GM18870 (cell line): Measurements from ENCODE around the gene CCNC.

Experiments used
- ATAC-seq: cut with Tn5 transposase; IDR thresholded peaks from one replicate; pipeline ENCODE4 v1.9.1; 2021; ENCODE audit warnings: moderate library complexity; ENCODE audit not compliant: unreplicated experiment

The CCNC gene

DNA sequence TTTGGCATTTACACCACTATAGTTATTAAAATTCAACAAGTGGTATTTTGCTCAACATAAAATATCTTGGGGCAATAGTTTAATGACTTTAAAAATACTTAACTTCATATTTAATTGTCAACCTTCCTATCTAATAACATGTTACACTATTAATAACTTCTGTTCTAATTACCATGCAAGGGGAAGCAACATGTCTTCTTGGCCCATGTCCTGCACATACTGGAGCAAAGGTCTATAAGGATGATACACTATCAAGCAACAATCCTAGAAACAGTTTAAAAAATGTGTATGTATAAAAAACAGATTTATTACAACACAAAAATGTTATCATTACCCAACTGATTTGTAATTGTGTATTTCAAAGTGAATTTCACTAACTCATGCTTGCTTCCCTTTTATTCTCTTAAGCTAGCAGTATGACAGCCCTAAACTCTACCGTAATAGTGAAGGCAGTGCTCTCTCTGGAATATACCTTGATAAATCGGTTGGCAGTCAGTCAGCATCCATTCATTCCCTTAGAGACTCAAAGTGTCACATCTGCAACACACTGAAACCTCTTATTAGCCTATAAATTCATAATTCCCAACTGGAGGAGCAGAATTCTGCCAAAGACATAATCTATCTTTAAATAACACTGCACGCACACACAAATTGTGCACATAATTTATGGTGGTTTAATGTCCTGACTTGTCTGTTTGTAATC, 18.3 kb downstream of the CCNC start:
- ATAC-seq, result no peak

DNA sequence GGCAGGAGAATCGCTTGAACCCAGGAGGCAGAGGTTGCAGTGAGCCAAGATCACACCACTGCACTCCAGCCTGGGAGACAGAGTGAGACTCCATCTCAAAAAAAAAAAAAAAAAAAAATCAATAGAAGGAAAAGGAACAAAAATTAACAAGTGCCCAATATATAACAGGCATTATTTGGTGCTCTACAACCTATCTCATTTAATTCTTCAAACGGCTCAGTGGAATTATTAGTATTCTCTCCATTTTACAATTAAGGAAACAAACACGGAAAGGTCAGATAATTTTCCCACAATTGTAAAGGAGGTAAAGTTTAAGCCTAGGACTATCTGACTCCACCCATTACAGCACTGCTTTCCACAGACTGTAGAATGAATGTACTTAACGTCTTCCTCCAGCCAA, 19.8 kb downstream of the CCNC start:
- ATAC-seq, result no peak

DNA sequence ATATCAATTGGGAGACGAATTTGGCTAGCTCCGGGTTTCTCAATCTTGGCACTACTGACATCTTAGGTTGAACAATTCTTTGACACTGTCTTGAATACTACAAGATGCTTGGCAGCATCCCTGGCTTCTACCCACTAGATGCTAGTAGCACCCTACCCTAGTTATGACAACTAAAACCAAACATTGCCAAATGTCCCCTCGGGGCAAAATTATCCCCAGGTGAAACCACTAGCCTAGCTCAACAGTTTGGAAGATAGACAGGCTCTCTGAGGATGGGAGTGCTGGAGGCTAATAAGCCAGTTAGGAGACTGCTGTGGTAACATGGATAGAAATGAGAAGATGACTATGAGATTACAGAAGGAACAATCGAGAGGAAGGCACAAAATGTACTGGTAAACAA, 20.9 kb downstream of the CCNC start:
- no peak for ATAC-seq

DNA sequence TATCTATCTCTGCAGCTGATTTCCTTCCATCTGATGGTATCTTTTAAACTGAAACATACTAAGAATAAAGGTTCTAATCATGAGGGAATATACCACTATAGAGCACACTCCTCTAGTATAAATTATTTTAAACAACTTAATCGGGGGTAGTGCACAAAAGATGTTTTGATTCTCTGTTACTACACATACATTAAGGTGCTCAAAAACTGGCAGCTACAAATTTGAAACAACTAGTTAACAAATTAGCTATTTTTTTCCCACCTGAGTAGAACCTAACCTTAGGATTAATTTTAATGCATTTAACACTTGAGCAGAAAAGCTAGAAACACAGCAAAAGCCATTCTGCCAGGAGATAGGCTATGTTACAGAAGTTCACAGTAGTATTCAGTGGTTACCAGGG, 23.0 kb downstream of the CCNC start:
- no peak for ATAC-seq

DNA sequence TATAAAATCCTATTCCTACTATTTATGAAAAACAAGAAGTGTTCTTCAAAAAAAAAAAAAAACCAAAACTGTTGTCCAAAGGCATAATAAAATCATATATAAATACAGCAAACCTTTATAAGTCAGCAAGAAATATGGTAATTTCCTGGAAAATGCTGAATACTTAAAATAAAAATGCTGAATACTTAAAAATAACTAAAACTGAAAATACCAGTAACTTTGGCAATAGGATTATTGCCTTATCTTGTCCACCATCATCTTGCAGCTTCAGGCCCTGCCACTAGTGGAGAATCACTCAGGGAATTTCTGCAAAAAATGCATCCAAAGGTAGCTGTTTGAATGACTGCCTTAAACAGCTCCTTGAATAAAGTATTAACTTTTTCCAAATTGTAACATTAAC, 24.5 kb downstream of the CCNC start:
- no peak for ATAC-seq

DNA sequence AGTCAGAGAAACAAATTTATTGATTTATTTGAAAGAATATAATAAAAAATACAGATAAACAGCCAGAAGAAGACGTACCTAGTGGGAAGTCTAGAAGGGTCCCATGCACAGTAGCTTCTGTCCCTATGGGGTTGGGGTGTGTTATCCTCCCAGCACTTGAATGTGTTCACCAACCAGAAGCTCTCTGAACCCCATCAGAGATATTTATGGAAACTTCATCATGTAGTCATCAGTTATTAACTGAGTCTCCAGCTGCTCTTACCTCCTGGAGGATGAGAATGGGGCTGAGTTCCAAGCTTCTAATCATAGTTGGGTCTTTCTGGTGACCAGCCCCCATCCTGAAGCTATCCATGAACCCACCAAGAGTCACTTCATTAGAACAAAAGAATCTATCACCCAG, 37.8 kb downstream of the CCNC start:
- ATAC-seq, result no peak

DNA sequence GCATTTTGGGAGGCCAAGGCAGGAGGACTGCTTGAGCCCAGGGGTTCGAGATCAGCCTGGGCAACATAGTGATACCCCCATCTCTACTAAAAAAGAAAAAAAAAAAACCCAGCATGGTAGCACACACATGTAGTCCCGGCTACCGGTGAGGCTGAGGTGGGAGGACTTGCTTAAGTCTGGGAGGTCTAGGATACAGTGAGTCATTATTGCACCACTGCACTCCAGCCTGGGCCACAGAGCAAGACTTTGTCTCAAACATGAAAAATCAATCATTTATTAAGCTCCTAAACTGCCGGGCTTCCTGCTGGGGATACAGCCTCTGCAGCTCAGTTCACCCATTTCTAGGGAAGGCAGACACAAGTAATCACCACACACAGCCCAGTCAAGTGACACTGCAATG, 45.9 kb downstream of the CCNC start:
- ATAC-seq, result no peak

DNA sequence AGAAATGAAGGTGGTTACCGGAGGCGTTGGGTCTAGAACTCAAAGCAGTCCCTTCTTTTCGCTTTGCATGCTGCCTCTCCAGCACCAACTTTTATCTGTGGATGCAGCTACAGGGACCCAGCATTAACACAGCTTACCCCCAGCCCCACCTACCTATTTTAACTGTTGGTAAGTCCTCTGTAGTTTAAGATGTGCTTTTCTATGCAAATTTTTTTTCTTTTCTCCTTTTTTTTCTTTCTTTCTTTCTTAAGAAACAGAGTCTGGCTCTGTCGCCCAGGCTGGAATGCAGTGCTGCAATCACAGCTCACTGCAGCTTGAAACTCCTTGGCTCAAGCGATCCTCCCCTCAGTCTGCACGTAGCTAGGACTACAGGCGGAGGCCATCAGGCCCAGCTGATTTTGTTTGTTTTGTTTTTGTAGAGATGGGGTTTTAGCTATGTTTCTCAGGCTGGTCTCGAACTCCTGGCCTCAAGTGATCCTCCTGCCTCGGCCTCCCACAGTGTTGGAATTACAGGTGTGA, 46.8 kb downstream of the CCNC start:
- peak; percentile 22 for ATAC-seq

DNA sequence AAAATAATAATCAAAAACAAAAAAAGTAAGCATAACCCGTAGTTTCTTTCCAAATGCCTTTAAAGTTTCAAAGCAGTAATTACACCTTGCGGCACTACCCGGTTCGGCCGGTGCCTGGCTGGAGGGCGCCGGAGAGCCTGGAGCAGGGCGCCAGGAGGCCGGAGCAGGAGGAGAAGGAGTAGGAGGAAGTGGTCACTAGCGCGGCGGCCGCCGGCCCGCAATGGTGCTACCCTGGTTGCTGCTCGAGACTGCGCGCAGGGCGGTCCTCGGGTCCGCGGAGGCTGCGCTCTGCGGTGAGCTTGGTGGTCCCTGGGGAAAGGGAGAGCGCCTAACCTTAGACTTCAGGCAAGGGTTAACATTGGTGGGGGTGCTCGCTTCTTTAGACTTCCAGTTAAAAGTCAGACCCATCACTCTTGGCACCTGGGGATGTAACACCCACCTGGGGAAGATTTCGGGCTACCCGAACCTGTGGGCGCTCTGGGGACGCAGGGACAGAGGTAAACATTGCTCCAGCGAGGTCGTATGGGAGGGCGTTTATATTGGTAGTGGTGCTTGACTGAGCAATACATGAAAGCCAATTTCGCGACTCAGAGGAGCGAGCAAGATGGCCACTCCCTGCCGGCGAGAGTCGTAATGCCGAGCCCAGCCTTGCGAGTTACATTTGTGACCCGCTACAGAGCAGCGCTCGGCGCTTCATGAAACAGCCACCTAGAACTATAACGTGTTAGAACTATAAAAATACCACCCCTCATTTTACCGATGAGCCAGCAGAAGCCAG, 47.4 kb downstream of the CCNC start:
- peak; percentile 94 for ATAC-seq

DNA sequence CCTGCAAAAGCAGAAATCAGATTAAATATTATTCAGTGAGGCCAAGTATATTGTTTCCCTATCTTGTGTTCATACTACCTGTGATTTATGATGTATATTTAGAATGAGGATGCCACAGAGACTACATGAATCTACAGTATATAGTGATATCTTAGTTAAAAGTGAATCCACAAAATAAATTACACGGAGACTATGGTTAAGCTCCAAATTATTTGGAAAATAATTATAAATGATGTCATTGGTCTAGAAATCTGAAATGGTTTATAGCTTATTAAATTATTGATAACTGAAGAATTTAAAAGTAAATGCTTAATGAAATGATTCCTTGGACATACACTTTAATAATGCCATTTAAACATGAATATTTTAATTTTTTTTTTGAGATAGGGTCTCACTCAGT, 49.0 kb downstream of the CCNC start:
- no peak for ATAC-seq

DNA sequence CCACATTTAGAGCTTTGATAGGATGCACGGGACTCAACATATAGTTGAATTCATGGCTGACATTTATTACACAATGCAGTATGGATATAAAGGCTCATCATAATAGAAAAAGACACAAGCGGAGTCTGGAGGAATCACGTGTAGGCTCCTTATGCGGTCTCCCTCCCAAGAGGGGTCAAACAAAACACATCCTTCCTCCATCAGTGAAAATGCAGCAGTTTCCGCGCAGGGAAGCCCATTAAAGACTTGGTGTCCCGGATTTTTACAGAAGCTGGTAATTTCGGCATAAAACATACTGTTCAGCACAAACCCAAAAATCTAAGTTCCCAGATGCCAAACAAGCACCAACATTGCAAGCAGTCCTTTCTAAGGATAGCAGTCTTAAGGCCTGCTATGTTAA, 54.4 kb downstream of the CCNC start:
- no peak for ATAC-seq

DNA sequence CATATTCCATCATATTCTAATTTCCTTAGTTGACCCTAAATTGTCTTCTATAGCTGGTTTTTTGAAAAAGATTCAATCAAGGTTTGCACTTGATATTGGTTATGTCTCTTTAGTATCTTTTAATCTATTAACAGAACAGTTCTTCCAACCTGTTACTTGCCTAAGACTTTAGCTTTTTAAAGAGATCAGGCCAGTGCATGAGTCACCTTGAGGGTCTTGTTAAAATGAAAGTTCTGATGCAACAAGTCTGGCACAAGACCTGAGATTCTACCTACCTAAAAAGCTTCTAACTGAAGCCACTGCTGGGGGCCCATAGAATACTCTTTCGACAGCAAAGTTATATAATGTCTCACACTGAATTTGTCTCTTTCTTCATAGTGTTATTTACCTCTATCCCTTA, 56.4 kb downstream of the CCNC start:
- no peak for ATAC-seq

DNA sequence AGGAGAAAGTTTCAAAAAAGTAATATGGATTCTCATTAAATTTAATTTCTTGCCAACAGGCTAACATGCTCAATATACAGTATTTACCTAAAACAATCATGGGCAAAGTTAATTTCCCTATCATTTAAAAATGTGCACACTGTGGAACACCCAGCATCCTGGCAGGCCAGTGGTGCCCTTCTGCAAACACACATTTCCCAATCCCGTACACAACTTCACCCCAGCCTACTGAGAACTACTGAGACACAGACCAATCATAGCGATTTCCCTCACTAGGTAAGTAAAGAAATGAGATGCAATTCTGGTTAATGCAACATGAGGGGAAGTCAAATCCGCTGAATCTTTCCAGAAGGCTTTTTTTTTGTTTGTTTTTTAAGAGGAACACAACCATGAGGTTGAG, 60.8 kb downstream of the CCNC start:
- no peak for ATAC-seq

DNA sequence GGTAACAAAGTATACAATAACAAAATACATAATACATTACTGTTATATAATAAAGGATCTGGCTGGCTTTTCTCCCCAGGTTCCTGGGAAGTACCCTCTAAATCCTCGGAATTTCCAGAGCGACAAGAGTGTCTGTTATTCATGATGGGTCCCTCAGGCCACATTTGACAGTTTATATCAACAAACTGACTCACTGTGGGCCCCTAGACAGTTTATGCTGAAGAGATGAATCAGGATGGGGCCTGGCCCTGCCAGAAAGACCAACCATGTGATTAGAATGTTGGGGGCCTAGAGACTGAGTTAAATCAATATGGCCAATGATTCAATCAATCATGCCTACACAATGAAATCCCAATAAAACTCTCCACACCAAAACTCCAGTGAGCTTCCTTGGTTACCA, 66.7 kb downstream of the CCNC start:
- ATAC-seq, result no peak

DNA sequence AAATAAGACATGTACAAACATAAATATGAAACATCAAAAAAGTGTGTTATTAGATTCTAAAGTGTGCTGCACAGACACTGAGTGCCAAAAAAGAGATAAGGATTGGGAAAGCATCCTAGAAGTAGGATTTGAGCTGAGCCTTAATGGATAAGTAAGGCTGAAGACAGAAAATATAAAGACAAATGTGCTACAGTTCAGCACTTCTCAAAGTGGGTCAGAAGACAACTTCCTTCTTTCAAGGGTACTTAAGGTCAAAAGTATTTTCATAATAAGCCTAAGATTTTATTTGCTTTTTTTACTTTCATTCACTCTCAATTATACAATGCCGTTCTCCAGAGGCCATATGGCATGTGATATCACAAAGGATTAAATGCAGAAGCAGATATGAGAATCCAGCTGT, 70.0 kb downstream of the CCNC start:
- ATAC-seq, result no peak

DNA sequence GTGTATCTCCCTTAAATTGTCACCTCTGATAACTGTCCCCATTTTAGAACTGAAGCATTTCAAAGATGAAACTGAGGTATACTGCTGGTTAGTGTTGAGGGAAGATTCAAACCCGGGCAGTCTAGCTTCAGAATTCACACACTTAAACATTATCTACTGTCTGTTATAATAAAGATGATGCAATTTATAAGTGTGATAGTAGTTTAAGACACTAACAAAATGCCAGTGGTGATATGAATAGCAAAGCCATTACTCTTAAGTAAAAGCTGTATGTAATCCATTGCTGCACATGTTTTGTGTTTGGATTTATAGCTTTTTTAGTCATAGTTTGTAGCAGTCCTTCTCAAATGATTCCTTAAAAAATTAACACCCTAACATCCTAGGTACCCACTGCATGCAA, 73.0 kb downstream of the CCNC start:
- no peak for ATAC-seq
